GM12873 (cell line): ENCODE results near the gene GRN.

Source experiments
- CTCF ChIP-seq: IDR thresholded peaks from 2 replicates; pipeline ENCODE4 v1.5.1; 2012; ENCODE audit warnings: low read depth, mild to moderate bottlenecking, moderate library complexity, low read length, control low read depth; ENCODE audit not compliant: insufficient read depth; ENCODE audit errors: missing control alignments

The GRN gene

DNA sequence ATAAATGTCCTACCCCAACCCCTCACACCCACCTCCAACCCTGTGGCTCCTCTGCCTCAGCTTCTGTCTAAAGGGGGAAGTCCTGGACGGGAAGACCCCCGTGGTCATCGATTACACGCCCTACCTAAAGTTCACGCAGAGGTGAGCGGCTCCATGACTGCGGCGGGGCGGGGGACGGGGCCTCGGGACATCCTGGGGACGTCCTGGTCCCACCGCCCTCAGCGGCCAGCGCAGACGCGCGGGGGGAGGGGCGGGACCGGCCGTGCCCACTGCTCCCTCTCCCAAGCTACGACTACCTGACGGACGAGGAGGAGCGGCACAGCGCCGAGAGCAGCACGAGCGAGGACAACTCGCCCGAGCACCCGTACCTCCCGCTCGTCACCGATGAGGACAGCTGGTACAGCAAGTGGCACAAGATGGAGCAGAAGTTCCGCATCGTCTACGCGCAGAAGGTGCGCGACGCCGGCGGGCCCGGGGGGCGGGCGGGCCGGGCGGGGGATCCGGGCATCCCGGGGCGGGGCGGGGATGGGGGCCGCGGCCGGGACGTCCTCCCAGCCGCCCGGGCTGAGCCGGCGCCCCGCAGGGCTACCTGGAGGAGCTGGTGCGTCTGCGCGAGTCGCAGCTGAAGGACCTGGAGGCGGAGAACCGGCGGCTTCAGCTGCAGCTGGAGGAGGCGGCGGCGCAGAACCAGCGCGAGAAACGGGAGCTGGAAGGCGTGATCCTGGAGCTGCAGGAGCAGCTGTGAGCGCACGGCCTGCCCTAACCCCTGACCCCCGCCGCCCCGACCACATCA is 30.0 kb upstream of the GRN start:
- no peak for TF ChIP-seq CTCF

GRCh38 chr17:44315760-44316731 is 29.1 kb upstream of the GRN start:
- no peak for TF ChIP-seq CTCF

DNA sequence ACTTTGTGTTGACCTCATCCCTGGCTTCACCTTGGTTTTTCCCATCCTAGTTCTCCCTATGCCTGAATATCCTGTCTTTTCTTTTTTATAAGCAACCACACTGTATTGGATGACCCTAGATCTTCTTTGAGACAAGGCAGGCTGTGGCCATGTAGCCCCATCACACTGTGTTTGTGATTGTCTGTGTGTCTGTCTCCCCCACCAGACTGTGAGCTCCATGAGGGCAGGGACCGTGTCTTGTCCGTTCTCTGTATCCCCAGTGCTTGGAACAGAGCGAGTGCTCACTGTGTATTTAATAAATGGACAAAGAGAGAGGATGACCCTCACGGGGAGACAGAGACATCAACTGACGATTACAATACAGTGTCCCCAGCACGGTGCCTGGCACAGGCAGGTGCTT is 27.6 kb upstream of the GRN start:
- no peak for TF ChIP-seq CTCF

DNA sequence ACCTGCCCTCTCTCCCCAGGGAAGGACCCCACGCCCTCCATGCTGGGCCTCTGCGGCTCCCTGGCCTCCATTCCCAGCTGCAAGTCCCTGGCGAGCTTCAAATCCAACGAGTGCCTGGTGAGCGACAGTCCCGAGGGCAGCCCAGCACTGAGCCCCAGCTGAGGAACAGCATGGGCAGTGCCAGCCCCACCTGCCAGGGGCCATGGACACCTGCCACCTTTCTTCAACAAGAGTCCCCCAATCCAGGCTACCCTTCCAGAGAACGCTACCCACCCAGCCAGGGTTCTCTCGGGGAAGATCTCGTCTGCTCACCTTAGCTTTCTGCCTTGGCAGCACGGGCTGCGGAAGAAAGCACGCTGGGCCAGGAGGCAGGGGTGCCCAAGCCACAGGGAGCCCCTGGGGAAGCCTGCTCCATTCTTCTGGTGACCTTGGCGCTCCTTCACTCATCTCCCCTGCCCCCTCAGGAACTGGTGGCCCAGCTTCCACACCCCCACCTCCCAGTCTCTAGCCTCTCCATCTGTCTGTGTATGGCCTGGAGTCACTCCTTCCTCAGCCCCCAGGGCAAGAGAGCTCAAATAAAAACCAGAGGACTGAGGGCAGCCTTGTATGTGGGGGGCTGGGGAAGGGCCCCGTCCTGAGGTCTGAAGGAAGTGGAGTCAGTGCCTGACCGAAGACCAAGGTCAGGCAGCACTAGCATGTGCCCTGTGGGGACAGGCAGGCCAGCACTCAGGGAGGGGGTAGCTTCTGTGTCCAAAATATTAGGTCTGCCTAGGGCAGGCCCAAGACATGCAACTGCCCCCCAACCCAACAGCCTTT is 26.8 kb upstream of the GRN start:
- TF ChIP-seq CTCF: no peak

GRCh38 chr17:44320066-44320465 is 25.0 kb upstream of the GRN start:
- TF ChIP-seq CTCF: no peak

GRCh38 chr17:44321246-44322120 is 23.6 kb upstream of the GRN start:
- TF ChIP-seq CTCF: no peak
